ENCODE results near the gene ETV6. TPM values are rescaled to one million over a fixed set of nuclear protein-coding genes. Genes with fewer than 3 reads are reported as not detected.
"Not testable (repeated sequence)": the region's sequence is repeated elsewhere in the genome, so short reads cannot be mapped to it uniquely, and the experiment has no call there.

ETV6 gene
- total RNA-seq, 1 donor from 2014 or later = 25.3 TPM

DNA sequence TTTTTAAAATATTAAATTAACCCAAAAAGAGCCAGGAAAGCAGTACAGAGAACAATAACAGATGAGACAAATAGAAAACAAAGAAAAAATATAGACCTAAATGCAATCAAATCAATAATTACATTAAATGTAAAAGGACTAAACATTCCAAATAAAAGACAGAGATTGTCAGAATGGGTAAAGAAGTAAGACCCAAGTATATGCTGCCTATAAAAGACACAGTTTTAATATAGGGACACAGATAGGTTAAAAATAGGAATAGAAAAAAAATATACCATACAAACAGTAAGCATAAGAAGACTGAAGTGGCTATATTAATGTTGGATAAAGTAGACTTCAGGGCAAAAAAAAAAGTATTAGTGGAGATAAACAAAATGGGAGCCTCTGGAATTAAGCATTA is 258.2 kb downstream of the ETV6 start:
- no peak for DNase-seq (ENCODE audit: low spot score)

DNA sequence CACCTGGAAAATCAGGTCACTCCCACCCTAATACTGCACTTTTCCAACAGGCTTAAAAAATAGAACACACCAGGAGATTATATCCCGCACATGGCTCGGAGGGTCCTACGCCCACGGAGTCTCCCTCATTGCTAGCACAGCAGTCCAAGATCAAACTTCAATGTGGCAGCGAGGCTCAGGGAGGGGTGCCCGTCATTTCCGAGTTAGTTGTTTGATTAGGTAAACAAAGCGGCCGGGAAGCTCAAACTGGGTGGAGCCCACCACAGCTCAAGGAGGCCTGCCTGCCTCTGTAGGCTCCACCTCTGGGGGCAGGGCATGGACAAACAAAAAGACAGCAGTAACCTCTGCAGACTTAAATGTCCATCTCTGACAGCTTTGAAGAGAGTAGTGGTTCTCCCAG is 259.9 kb downstream of the ETV6 start:
- DNase-seq (ENCODE audit: low spot score) = not testable (repeated sequence)

DNA sequence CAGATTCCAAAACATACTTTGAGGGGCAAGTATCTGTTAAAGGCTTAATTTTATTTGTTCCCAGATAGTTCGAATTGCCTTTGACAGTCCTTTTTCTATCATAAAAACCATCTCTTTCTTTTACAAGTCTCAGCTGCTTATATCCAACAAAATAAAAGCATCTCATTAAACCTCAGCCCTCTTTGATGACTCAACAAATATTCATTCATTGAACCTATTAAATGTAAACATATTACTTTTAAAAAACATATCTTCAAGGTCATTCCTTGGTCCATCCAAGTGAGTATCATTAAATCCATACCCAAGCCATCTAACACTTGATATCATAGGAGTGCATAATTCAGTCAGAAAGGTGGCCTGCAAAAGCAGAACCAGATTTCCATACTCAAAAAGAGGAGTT is 266.6 kb downstream of the ETV6 start:
- no peak for DNase-seq (ENCODE audit: low spot score)

DNA sequence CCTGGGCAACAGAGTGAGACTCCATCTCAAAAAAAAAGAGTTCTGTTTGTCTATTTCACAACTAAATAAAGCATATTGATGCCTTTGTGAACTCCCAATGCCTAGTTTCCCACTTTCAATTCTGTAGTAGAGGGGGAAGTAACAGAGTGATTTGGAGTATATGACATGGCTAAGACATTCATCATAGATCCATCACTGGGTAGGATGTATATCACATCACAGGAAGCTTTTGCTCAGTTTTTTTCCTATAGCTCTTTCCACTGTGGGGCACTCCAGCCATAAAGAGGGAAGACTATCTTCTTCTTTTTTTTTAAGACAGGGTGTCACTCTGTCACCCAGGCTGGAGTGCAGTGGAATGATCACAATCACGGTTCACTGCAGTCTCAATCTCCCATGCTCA is 267.3 kb downstream of the ETV6 start:
- DNase-seq (ENCODE audit: low spot score) = no peak

DNA sequence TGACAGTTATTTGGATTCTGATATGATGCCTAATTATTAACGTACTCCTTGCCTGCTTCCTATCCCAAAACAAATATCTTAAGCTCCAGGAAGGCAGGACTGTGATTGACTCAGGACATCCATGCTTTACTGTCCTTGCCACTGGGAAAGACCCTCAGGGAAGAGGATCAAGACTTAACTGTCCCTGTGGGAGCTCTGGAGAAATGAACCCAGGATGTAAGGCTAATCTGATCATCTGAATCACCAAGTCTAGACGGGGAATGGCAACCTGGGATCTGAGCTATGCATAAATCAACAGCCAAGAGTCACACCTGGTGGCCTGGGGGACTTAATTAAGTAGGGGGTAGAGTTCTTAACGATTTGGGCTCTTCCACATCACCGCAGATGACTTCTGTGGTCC is 268.0 kb downstream of the ETV6 start:
- no peak for DNase-seq (ENCODE audit: low spot score)

DNA sequence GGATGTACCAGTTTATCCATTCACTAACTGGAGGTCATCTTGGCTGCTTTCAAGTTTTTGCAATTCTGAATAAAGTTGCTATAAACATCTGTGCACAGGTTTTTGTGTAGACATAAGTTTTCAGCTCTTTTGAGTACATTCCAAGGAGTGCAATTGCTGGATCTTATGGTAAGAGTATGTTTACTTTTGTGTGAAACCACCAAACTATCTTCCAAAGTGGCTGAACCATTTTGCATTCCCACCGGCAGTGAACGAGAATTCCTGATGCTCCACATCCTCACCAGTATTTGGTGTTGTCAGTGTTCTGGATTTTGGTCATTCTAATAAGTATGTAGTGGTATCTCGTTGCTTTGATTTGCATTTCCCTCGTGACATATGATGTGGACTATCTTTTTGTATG is 270.8 kb downstream of the ETV6 start:
- no peak for DNase-seq (ENCODE audit: low spot score)

DNA sequence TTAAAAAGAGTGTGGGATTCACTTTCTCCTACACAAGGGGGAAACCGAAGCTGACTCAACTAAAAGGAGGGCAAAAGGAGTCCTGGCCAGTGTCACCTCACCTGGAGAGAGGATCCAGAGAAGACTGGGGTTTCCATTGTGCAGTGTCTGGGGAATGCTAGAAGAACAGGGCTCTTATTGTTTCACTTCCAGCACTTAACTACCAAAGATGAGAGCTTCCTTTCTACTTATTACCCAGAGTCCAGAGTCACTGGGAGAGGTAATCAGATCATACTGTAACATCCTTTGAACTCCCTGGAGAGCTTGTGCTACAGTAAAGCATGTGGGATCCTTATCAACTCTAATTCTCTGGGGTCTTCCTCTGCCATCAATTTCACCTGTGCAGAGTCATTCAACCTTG is 272.9 kb downstream of the ETV6 start:
- DNase-seq (ENCODE audit: low spot score) = no peak

DNA sequence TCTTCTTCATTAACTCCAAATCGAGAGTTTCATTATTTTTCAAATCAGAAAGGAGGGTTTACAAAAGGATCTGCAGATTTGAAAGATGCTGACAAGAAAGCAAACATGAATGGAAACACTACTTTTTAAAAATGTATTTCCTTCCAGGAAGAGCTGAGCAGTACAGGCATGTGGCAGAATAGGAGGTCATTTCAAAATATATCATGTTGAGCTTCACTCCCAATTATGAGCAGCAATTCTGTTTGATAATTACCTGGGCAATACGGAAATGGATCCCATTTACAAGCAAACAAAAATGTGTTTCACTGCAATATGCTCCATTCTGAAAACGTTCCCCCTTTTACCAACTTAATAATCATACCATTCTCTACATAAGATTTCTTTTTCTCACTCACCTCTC is 273.6 kb downstream of the ETV6 start:
- no peak for DNase-seq (ENCODE audit: low spot score)

DNA sequence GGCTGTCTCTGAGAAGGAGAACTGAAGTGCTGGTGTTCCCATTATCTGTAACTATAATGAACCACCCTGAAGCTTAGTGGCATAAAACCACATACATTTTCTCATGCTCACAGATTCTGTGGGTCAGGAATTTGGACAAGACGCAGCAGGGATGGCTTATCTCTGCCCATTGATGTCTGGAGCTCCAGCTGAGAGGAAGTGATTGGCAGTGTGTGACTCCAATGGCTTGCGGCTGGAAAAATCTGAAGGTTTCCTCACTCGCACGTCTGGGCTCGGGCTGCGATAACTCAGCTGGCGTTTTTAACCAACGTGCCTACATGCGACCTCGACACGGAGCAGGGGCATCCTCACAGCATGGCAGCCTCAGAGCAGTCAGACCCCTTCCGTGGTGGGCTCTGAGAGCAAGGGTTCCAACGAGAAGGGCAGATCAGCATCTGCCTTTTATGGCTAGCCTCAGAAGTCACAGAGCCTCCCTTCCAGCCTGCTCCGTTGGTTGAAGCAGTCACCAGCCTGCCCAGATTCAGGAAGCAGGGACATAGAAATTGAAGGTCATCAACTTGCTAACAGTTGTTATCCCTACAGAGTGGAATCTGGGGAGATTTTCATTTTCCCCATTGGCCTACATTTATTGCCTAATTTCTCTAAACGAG is 277.9 kb downstream of the ETV6 start:
- peak; percentile 49 for DNase-seq (ENCODE audit: low spot score)

DNA sequence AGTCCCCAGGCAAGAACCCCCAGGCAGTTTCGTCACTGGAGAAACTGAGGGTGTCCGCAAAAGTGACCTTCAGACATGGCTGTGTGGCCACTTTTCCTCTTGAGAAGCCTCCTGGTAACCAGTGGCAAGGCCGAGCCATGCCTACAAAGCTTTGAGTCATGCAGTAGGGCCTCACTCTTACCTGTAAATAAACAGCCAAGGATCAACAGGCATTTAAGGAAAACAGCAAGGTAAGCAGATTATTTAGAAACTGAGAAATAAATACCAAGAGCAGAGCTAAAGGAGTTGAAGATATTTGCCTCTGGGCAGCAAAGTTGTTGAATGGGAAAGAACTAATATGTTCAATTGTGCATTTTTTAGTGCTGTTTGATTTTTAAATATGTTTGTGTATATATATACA is 280.2 kb downstream of the ETV6 start:
- DNase-seq (ENCODE audit: low spot score) = no peak

DNA sequence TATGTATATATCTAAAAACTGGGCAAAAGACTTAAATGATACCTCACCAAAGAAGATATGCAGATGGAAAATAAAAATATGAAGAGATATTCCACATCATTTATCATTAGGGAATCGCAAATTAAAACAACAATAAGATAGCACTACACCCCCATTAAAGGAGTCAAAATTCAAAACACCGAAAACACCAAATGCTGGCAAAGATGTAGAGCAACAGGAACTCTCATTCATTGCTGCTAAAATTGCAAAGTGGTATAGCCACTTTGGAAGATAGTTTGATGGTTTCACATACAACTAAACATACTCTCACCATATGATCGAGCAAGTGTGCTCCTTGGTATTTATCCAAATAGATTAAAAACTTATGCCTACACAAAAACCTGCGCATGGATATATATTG is 289.7 kb downstream of the ETV6 start:
- DNase-seq (ENCODE audit: low spot score) = no peak

DNA sequence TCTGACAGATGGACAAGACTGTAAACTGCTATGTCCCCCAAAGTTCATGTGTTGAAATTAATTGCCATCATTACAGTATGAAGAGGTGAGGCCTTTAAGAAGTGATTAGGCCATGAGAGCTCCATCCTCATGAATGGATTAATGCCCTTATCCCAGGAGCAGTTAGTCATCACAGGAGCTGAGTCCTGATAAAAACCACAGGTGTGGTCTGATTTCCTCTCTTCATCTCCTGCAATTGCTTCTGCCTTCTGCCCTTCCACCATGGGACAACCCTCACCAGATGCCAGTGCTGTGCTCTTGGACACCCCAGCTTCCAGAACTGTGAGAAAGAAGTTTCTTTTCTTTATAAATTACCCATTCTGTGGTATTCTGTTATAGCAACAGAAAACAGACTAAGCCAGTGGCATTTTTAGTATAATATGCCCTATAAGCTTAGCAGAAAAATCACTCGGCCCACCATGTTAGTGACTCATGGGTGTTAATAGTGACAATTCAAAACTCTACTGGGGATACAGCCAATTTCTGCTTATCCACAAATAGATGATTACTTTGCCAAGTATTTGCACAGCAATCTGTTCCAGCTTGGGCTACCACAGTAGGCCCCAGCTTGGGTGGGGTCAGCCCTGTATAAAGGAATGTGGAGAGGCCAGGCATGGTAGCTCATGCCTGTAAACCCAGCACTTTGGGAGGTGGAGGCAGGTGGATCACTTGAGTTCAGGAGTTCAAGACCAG is 292.3 kb downstream of the ETV6 start:
- peak; percentile 48 for DNase-seq (ENCODE audit: low spot score)

DNA sequence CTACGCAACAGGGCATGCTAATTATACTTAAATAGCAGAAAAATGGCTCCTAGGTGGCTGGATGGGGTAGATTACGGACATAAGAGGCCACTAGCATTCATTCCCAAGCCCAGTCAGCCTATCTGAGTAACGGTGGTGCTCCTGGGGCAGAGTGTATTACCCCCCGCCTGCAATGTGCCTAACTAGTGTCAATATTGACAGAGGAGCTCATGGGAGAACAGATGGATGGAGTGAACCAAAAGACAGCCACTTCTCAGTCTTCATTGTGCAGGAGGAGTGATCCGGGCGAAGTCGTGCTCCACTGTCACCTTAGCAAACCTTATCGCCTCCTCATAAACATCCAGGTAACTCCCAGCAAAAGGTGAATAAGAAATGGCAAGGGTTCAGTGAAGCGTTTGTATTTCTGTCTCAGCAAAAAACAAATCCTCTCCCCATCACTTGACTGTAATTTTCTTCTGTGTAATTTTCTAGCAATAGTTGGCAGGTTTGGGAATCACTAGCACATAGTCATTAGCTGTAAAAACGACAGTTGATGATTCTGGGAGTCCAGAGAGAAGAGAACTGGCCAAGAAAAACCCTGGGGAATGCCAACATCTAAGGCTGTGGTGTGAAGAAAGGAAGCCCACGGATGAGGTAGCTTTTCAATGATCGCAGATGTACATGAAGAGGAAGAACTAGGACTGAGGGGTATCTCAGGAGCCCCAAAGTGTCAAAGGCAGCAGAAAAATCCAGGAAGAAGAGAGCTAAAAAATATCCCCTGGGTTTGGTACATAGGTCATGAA is 294.6 kb downstream of the ETV6 start:
- DNase-seq (ENCODE audit: low spot score) = no peak

All from umbilical cord (tissue), 2 donors.